GM18507 (cell line): Measurements from ENCODE around the gene PARPBP.
"Not testable (repeated sequence)": the region's sequence is repeated elsewhere in the genome, so short reads cannot be mapped to it uniquely, and the experiment has no call there.

Experiments used
- DNase-seq: peaks from one replicate; pipeline ENCODE4 v3.0.0; 2011; ENCODE audit warnings: low read depth; ENCODE audit not compliant: insufficient read length; ENCODE audit errors: extremely low spot score
- FAIRE-seq: peaks from 2 replicates; lab custom pipeline; 2011; peaks lifted over from hg19 to GRCh38; lab: Jason Lieb, UNC

Gene PARPBP

DNA sequence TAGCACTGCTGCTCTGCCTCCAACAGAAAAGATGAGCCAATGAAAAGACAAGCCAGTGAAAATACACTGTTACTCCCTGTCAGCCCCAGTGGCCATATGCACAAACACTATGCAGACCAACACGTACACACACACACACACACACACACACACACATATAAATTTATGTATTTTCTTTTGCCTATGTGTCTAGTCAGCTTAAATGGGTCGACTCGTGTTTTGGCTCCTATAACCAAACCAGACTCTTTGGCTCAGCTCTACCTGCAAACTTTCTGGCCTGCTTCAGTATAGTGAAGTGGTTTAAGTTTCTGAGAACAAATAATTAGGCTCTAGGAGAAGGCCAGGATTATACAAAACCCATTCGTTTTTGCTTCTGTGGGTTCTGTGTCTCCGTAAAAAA lies 108.0 kb downstream of the PARPBP start:
- DNase-seq (no peak), FAIRE-seq (no peak)

- no peak for DNase-seq
- no peak for FAIRE-seq
Measured at GRCh38 chr12:102232036-102232435, 112.1 kb downstream of the PARPBP start.

- DNase-seq (no peak), FAIRE-seq (no peak)
Measured at GRCh38 chr12:102232446-102232845, 112.5 kb downstream of the PARPBP start.

GRCh38 chr12:102234599-102234998 lies 114.6 kb downstream of the PARPBP start:
- DNase-seq (no peak), FAIRE-seq (no peak)

DNA sequence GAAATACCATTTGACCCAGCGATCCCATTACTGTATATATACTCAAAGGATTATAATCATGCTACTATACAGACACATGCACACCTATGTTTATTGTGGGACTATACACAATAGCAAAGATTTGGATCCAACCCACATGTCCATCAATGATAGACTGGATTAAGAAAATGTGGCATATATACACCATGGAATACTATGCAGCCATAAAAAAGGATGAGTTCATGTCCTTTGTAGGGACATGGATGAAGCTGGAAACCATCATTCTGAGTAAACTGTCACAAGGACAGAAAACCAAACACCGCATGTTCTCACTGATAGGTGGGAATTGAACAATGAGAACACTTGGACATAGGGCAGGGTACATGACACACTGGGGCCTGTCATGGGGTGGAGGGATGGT lies 120.9 kb downstream of the PARPBP start:
- not testable (repeated sequence) for DNase-seq, FAIRE-seq
